GM10248 (cell line): Measurements from ENCODE around the gene GALP.

Experiments
- CTCF ChIA-PET: fragments of 300-600 bp; sonication (Branson Sonifier 250); formaldehyde crosslinking; extraction: SDS; loops from one replicate; lab custom pipeline; 2021; ENCODE audit warnings: antibody characterized with exemption; lab: Yijun Ruan, JAX
- POLR2A ChIA-PET: fragments of 350-650 bp; sonication (Branson Sonifier 250); formaldehyde crosslinking; extraction: SDS; loops from one replicate; lab custom pipeline; 2020; ENCODE audit warnings: antibody characterized with exemption; lab: Yijun Ruan, JAX
- DNase-seq: peaks from one replicate; pipeline ENCODE4 v3.0.0; 2012; ENCODE audit errors: extremely low spot score
- TF ChIP-seq, protein P1 (sequence below): IDR thresholded peaks from 2 replicates; pipeline ENCODE4 v1.5.1; 2012; ENCODE audit warnings: mild to moderate bottlenecking, low read depth; ENCODE audit errors: extremely low read depth, missing control alignments, control extremely low read depth

GALP gene

DNA sequence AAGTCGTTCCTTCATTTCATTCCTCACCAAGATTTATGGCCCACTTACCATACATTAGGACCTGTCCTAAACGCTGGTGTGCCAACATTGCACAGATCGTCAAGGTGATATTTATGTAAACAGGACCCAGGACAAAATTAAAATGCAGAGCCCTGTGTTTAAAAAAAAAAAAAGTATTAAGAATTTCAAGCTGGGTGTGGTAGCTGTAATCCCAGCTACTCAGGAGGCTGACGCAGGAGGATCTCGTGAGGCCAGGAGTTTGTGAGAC is 41.2 kb upstream of the GALP start:
- TF ChIP-seq, protein P1, sequence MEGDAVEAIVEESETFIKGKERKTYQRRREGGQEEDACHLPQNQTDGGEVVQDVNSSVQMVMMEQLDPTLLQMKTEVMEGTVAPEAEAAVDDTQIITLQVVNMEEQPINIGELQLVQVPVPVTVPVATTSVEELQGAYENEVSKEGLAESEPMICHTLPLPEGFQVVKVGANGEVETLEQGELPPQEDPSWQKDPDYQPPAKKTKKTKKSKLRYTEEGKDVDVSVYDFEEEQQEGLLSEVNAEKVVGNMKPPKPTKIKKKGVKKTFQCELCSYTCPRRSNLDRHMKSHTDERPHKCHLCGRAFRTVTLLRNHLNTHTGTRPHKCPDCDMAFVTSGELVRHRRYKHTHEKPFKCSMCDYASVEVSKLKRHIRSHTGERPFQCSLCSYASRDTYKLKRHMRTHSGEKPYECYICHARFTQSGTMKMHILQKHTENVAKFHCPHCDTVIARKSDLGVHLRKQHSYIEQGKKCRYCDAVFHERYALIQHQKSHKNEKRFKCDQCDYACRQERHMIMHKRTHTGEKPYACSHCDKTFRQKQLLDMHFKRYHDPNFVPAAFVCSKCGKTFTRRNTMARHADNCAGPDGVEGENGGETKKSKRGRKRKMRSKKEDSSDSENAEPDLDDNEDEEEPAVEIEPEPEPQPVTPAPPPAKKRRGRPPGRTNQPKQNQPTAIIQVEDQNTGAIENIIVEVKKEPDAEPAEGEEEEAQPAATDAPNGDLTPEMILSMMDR: no peak
- ChIA-PET CTCF (interaction anchor here (1.0 to 1.5 kb wide), 7 partner anchors 14 to 199 kb away, joined by 3 to 5 read pairs (median 4); partner anchors contain the start of gene ZNF787), POLR2A (no interaction called here)
- DNase-seq: no peak

DNA sequence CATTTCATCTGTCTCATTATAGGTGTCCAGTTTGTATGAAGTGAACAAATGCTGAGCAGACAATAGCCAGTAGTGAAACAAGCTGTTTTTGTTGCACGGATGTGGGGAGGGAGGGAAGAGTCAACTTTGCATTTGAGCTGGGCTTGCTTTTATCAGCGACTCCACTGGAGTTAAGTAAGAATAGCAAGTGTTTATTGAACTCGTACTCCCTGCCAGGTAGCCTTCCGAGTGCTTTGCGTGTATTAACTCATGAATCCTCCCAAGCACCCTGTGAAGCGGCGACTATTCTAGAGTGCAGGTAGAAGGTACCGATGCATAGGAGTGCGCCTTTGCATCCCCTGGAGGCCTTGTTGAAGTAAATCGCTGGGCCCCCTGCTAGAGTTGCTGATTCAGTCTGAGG is 39.4 kb upstream of the GALP start:
- TF ChIP-seq, protein P1: no peak
- DNase-seq: no peak
- CTCF ChIA-PET: interaction anchor here (0.8 to 1.6 kb wide), 2 partner anchors 14 to 23 kb away, joined by 3 read pairs; no protein-coding TSS in a partner anchor
- POLR2A ChIA-PET: no interaction called here

DNA sequence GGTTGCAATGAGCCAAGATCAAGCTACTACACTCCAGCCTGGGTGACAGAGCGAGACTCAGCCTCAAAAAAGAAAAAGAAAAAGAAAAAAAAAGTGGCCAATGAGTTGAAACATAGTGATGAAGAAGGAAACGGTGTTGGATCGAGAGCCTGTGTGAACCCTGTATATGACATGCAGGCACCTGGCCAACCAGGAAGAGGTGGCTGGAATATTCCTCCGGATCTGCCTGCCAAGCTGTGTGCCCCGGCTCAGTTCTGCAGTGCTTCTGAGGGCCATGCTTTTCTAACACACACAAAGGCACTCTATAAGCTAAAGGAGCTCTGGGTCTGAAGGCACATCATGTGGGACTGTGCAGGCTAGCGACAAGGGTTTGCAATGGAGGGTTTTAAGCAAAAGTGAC is 38.4 kb upstream of the GALP start:
- TF ChIP-seq, protein P1: no peak
- POLR2A ChIA-PET: no interaction called here

DNA sequence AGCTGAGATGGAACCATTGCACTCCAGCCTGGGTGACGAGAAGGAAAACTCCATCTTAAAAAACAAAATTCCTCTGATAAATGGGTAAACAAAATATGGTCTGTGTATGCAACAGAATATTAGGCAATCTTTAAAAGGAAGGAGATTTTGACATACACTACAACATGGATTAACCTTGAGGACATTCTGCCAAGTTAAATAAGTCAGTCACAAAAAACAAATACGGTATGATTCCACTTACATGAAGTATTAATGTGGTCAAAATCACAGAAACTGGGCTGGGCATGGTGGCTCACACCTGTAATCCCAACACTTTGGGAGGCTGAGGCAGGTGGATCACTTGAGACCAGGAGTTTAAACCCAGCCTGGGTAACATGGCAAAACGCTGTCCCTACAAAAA is 37.7 kb upstream of the GALP start:
- CTCF ChIA-PET: interaction anchor here (1.1 to 1.5 kb wide), 3 partner anchors 13 to 59 kb away, joined by 4 read pairs; partner anchors contain the start of gene ZNF787
- POLR2A ChIA-PET: interaction anchor here (0.6 kb wide), 1 partner anchor 9 kb away, joined by 9 read pairs; no protein-coding TSS in a partner anchor
- no peak for DNase-seq
- TF ChIP-seq, protein P1: no peak

More for the DNA sequence above, 38.4 kb upstream of the GALP start:
- CTCF ChIA-PET: interaction anchor here (0.8 to 1.4 kb wide), 2 partner anchors 10 to 58 kb away, joined by 3 to 4 read pairs; no protein-coding TSS in a partner anchor
- DNase-seq: no peak

DNA sequence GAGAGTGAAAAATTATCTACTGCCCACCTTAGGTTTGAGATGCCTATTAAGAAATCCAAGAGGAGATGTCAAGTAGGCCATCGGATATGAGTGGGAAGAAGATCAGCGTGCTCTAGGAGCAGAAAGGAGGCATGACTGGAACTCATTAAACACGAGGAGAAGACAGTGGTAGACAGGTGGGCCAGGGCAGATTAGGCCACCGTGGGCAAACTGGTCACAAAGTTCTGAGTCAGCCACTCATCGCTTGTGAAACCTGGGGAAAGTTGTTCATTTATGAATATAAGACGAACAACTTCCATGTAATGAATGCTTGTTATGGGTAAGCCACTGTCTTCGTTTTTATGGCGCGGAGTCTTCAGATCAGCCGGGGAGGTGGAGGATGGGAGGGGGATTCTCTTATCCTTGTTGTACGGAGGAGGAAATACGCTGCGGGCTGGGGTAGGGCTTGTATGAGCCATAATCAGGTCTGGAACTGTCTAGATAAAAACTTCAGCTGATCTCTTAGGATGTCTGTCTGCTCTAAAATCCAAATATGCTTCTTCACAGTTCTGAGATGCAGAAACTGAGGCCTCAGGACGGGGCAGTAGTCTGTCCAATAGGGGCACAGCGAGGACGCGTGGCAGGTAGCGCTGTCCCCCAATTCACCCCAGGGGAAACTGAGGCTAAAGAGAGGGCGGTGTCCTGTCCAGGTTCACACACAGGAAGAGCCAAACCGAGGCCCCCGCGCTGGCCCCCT is 35.8 kb upstream of the GALP start:
- no peak for DNase-seq
- ChIA-PET POLR2A (interaction anchor here (1.2 kb wide), 1 partner anchor 462 kb away, joined by 7 read pairs; no protein-coding TSS in a partner anchor), CTCF (interaction anchor here (1.0 to 1.3 kb wide), 3 partner anchors 15 to 169 kb away, joined by 3 read pairs; no protein-coding TSS in a partner anchor)
- TF ChIP-seq, protein P1: no peak

DNA sequence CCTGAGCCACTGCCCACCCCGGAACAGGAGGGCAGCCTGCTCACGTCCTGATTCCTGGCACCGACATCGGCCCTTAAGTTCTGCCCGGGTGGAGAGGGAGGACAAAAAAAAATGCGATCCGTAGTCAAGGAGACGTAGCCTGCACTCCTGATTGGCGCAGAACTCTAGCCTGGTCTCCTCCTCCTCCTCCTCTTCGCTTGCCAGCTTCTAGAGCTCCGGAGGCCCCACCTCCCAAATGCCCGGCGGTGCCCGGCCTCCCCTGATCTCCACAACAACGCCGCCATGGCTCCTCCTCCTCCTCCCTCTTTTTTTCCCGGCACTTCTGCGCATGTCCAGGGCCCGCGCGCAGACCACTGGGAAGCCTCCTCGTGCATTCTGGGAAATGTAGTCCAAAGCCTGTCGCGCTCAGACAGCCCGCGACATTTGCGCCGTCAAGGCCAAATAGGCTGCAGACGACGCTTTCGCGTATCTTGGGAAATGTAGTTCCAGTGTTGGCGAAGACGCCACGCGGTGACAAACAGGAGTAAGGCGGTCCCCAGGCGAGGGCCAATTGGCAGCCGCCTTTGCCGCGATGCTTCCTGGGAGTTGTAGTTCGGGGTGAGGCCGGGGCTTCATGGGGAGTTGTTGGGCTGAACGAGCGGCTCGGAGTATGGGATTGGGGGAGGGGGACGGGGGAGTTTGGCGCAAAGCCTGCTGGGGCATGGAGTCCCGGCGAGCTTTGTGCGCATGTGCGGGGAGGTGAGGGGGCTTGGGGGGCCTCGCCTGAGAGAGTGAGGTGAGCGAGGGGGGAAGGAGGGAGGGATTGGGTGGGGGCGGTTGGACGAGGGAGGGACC is 35.0 kb upstream of the GALP start, which contains the start of gene ZNF444:
ZNF444 (plus strand) TSS at position 705 of the 834 bp plus-strand sequence. CDS start 5,625 bp downstream, outside the sequence.
- POLR2A ChIA-PET: interaction anchor here (0.6 to 1.2 kb wide), 3 partner anchors 20 to 463 kb away, joined by 7 read pairs; partner anchors contain the start of gene ZSCAN5A
- CTCF ChIA-PET: interaction anchor here (1.0 to 2.1 kb wide), 3 partner anchors 16 to 486 kb away, joined by 3 to 5 read pairs (median 3); no protein-coding TSS in a partner anchor
- TF ChIP-seq, protein P1: no peak
- DNase-seq: peak; percentile 99
